NCI-H526 treated with DMSO at 0.1 percent for 48 hours (cell line): ENCODE data around the gene ATOH8.
"Not testable (repeated sequence)": the region's sequence is repeated elsewhere in the genome, so short reads cannot be mapped to it uniquely, and the experiment has no call there.

ENCODE experiments used
- DNase-seq: peaks from one replicate; lab custom pipeline; 2025; lab: John Stamatoyannopoulos, UW

The ATOH8 gene

DNA sequence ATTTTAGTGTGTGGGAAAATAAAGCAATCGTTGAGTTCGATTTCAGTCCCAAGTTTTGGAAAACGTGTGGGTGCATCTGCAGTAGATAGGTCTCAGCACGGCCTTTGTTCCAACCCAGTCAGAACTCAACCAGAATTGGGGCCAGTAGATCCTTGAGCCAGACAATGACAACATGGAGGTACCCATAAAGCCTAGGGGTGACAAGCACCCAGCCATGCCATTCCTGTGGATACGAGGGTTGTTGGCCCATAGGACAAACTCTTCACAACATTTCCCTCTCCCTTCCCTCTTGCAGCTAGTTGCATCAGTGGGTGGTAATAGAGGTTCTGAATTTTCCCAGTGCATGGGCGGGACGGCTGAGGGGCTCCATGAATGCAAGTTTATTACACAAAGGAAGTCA, 74.9 kb downstream of the ATOH8 start:
- DNase-seq, result no peak

DNA sequence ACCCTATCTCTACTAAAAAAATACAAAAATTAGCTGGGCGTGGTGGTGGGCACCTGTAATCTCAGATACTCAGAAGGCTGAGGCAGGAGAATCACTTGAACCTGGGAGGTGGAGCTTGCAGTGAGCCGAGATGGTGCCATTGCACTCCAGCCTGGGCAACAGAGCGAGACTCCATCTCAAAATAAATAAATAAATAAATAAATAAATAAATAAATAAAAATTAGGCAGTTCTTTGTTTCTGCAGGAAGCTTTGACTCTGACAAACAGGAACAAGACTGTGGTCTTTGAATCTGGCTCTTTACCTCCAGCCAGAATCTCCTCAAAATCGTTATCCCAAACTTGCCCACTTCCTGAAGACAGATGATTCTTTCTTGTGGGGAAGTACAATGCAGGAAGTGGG, 75.6 kb downstream of the ATOH8 start:
- not testable (repeated sequence) for DNase-seq

GRCh38 chr2:85830645-85831044, 76.9 kb downstream of the ATOH8 start:
- no peak for DNase-seq

- no peak for DNase-seq
These were observed 77.9 kb downstream of the ATOH8 start for GRCh38 chr2:85831735-85832134.

DNA sequence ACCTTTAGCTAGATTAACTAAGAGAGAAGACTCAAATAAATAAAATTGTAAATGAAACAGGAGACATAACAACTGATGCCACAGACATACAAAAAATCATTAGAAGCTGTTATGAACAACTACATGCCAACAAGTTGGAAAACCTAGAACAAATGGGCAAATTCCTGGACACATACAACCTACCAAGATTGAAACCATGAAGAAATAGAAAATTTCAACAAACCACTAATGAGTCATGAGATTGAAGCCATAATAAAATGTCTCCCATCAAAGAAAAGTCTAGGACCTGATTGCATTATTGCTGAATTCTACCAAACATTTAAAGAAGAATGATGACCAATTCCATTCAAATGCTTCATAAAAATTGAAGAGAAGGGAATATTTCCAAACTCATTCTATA, 80.7 kb downstream of the ATOH8 start:
- DNase-seq, result no peak
